Progenitor cell of endocrine pancreas (in vitro differentiated cells): ENCODE measurements around the gene SLC9A2. TPM values are rescaled to one million over a fixed set of nuclear protein-coding genes. Genes with fewer than 3 reads are reported as not detected.

Experiments used
- DNase-seq: peaks from one replicate; pipeline ENCODE4 v3.0.0; 2021; ENCODE audit warnings: low spot score; ENCODE audit not compliant: unreplicated experiment
- H3K27ac Mint-ChIP-seq: 2 replicates; pipeline ENCODE4 v1.8.0; 2021; ENCODE audit warnings: mild to moderate bottlenecking, moderate library complexity, mixed read lengths
- H3K27me3 Mint-ChIP-seq: 2 replicates; pipeline ENCODE4 v1.8.0; 2021; ENCODE audit warnings: mixed read lengths
- H3K36me3 Mint-ChIP-seq: 2 replicates; pipeline ENCODE4 v1.8.0; 2022; ENCODE audit warnings: mixed read lengths; ENCODE audit not compliant: insufficient read depth
- H3K4me1 Mint-ChIP-seq: 2 replicates; pipeline ENCODE4 v1.8.0; 2021; ENCODE audit warnings: low read depth, mixed read lengths
- H3K4me3 Mint-ChIP-seq: 2 replicates; pipeline ENCODE4 v1.8.0; 2021; ENCODE audit warnings: low read depth, mild to moderate bottlenecking, moderate library complexity, mixed read lengths
- H3K9me3 Mint-ChIP-seq: 2 replicates; pipeline ENCODE4 v1.8.0; 2021; ENCODE audit warnings: low read depth, mixed read lengths
- CTCF ChIP-seq: fragments of 200-600 bp; sonication (generic); IDR thresholded peaks from one replicate; pipeline ENCODE4 v1.5.0; 2021; ENCODE audit warnings: antibody characterized with exemption, mild to moderate bottlenecking; ENCODE audit not compliant: unreplicated experiment
- total RNA-seq: library from RNA; stranded (reverse); gene quantifications from 2 replicates; pipeline ENCODE4 v1.2.1, GENCODE V29; 2021

Gene SLC9A2
- total RNA-seq, 1 donor from 2014 or later = 1.6 TPM

- Mint-ChIP-seq H3K4me3 (no peak overlapping the region), H3K4me1 (peaks cover 37% of the 10 kb centered on the region)
Measured at GRCh38 chr2:102726128-102727087, 107.1 kb downstream of the SLC9A2 start.

GRCh38 chr2:102735416-102736109 lies 116.2 kb downstream of the SLC9A2 start:
- Mint-ChIP-seq H3K27me3 (no peaks in the 10 kb centered on the region), H3K4me1 (peaks cover 24% of the 10 kb centered on the region), H3K4me3 (peak overlapping the region; percentile 98), H3K27ac (peak overlapping the region; percentile 97), H3K9me3 (no peaks in the 10 kb centered on the region), H3K36me3 (peaks cover 11% of the 10 kb centered on the region)
- no peak for DNase-seq
- no peak for TF ChIP-seq CTCF

More at GRCh38 chr2:102726128-102727087, 107.1 kb downstream of the SLC9A2 start:
- no peak for DNase-seq
- TF ChIP-seq CTCF = no peak
- Mint-ChIP-seq H3K27ac (peak overlapping the region; percentile 25), H3K9me3 (no peaks in the 10 kb centered on the region), H3K36me3 (peaks cover 33% of the 10 kb centered on the region), H3K27me3 (no peaks in the 10 kb centered on the region)

DNA sequence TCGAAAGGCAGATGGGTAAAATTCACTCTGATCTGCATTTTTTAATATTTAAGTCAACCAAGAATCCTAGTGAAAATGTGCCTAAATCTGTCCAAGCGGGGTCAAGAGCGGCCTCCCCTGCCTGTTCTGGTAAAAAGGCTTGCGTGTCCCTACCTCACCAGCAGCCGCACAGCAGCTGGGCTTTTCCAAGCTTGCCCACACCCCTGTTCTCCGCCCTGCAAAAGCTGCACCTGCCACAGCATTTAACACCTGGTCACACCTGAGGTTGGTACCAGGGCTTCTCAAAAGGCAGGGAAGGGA lies 116.7 kb downstream of the SLC9A2 start:
- peaks cover 6% of the 10 kb centered on the region for H3K36me3 Mint-ChIP-seq
- no peak for DNase-seq
- H3K4me3 Mint-ChIP-seq = peak overlapping the region; percentile 98
- H3K27ac Mint-ChIP-seq = peak overlapping the region; percentile 97
- TF ChIP-seq CTCF = no peak
- H3K27me3 Mint-ChIP-seq = no peaks in the 10 kb centered on the region
- H3K9me3 Mint-ChIP-seq = no peaks in the 10 kb centered on the region
- H3K4me1 Mint-ChIP-seq = peaks cover 24% of the 10 kb centered on the region

DNA sequence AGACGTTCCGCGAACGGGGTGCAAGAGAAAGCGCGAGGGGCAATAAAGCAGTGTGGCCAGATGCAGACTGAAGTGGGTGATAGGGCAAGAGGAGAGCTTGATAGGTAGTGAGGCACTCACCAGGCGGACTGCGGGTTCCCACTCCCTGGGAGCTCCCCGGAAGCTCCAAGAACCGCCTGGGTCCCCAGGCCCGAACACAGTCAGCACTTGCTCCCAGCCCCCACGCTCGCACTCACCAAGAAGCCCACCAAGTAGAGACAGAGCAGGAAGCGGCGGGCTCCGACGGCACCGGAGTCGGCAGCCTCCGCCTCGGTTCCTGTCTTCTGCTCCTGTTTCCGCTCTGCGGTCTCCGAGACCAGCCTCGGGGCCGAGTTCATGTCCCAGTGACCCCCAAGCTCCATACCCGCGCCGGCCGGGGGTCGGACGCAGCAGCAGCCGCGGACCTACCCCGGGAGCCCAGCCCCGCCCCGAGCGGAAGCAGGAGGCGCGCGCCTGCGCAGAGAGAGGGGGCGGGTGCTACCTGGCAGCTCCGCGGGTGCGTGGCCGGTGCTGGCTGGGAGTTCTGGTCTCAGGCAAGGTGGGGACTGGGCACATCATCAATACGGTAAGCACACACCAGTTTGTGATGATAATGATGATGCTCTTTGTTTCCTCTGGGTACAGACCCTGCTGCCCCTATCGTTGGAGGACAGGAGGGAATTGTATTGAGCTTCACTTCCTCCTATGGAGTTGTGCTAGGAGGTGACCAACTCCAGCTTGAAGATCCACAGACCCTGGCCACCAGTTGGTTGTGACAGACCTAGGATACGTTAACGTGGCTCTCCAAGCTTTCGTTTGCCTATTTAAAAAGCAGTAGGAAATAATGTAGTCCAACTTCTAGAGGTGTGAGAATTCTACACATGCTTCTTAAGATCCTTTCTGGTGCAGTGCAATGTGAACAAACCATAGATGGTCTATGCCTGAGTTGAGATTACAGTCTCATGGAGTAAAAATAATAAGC lies 117.4 kb downstream of the SLC9A2 start:
- TF ChIP-seq CTCF = no peak
- peak; percentile 83 for DNase-seq
- Mint-ChIP-seq H3K27me3 (no peaks in the 10 kb centered on the region), H3K9me3 (no peaks in the 10 kb centered on the region), H3K4me1 (peaks cover 24% of the 10 kb centered on the region), H3K27ac (peak overlapping the region; percentile 97), H3K4me3 (peak overlapping the region; percentile 98), H3K36me3 (peaks cover 2% of the 10 kb centered on the region)
